Measurements from ENCODE around the gene KLHL6. TPM values are rescaled to one million over a fixed set of nuclear protein-coding genes. Genes with fewer than 3 reads are reported as not detected.

The KLHL6 gene
- total RNA-seq, 2 donors from 2014 or later: 6.6 to 10.2 TPM

GRCh38 chr3:183554377-183554776 is 1.1 kb downstream of the KLHL6 start:
- Histone ChIP-seq H3K27me3 (replicated peaks; ENCODE audit: insufficient read depth) (no peaks in the 10 kb centered on the region), H3K36me3 (no peaks in the 10 kb centered on the region), H3K9me3 (no peaks in the 10 kb centered on the region), H3K4me3 (peak overlapping the region; percentile 51), H3K4me1 (ENCODE audit: control insufficient read depth in 1 of 2, low read depth in 2 of 2) (peaks cover 0 to 3% of the 10 kb centered on the region in 2 donors), H3K27ac (no peak overlapping the region)
- no peak for DNase-seq (ENCODE audit: low spot score)
- no peak for ATAC-seq (ENCODE audit: insufficient number of reproducible peaks, low FRiP score, low read depth)
- TF ChIP-seq CTCF (IDR thresholded peaks at IDR 0.05): no peak

- peaks cover 0 to 3% of the 10 kb centered on the region in 2 donors for H3K4me1 ChIP-seq (ENCODE audit: control insufficient read depth in 1 of 2, low read depth in 2 of 2)
- H3K36me3 ChIP-seq: no peaks in the 10 kb centered on the region
- DNase-seq (ENCODE audit: low spot score) (no peak), ATAC-seq (ENCODE audit: insufficient number of reproducible peaks, low FRiP score, low read depth) (no peak)
- H3K27me3 ChIP-seq (replicated peaks; ENCODE audit: insufficient read depth): no peaks in the 10 kb centered on the region
- H3K4me3 ChIP-seq: peak overlapping the region; percentile 51
- H3K27ac ChIP-seq: no peak overlapping the region
- no peaks in the 10 kb centered on the region for H3K9me3 ChIP-seq
- no peak for TF ChIP-seq CTCF (IDR thresholded peaks at IDR 0.05)
These were observed 2.0 kb downstream of the KLHL6 start for GRCh38 chr3:183553334-183554026.

- H3K4me3 ChIP-seq: no peak overlapping the region
- H3K9me3 ChIP-seq: no peaks in the 10 kb centered on the region
- no peak overlapping the region for H3K27ac ChIP-seq
- no peak for TF ChIP-seq CTCF (IDR thresholded peaks at IDR 0.05)
- no peaks in the 10 kb centered on the region for H3K36me3 ChIP-seq
- H3K4me1 ChIP-seq (ENCODE audit: control insufficient read depth in 1 of 2, low read depth in 2 of 2): peaks cover 0 to 3% of the 10 kb centered on the region in 2 donors
- H3K27me3 ChIP-seq (replicated peaks; ENCODE audit: insufficient read depth): no peaks in the 10 kb centered on the region
- DNase-seq (ENCODE audit: low spot score) (no peak), ATAC-seq (ENCODE audit: insufficient number of reproducible peaks, low FRiP score, low read depth) (no peak)
These were observed 3.6 kb downstream of the KLHL6 start for GRCh38 chr3:183551930-183552329.

- ATAC-seq (ENCODE audit: insufficient number of reproducible peaks, low FRiP score, low read depth): no peak
- no peak overlapping the region for H3K27ac ChIP-seq
- no peak for DNase-seq (ENCODE audit: low spot score)
- H3K9me3 ChIP-seq: no peaks in the 10 kb centered on the region
- H3K4me3 ChIP-seq: no peak overlapping the region
- H3K4me1 ChIP-seq (ENCODE audit: control insufficient read depth in 1 of 2, low read depth in 2 of 2): peaks cover 0 to 2% of the 10 kb centered on the region in 2 donors
- no peaks in the 10 kb centered on the region for H3K36me3 ChIP-seq
- no peak for TF ChIP-seq CTCF (IDR thresholded peaks at IDR 0.05)
- no peaks in the 10 kb centered on the region for H3K27me3 ChIP-seq (replicated peaks; ENCODE audit: insufficient read depth)
These were observed 7.2 kb downstream of the KLHL6 start for GRCh38 chr3:183548262-183548769.

- TF ChIP-seq CTCF (IDR thresholded peaks at IDR 0.05): no peak
- Histone ChIP-seq H3K36me3 (no peaks in the 10 kb centered on the region), H3K27me3 (replicated peaks; ENCODE audit: insufficient read depth) (no peaks in the 10 kb centered on the region), H3K27ac (no peak overlapping the region), H3K4me3 (no peak overlapping the region), H3K4me1 (ENCODE audit: control insufficient read depth in 1 of 2, low read depth in 2 of 2) (no peaks in the 10 kb centered on the region), H3K9me3 (no peaks in the 10 kb centered on the region)
- no peak for DNase-seq (ENCODE audit: low spot score)
- no peak for ATAC-seq (ENCODE audit: insufficient number of reproducible peaks, low FRiP score, low read depth)
These were observed 8.9 kb downstream of the KLHL6 start for GRCh38 chr3:183546625-183547024.

All from thoracic aorta (tissue), 2 donors.